Regular cardiac myocyte (primary cell): Measurements from ENCODE around the gene LRRD1. TPM values are rescaled to one million over a fixed set of nuclear protein-coding genes. Genes with fewer than 3 reads are reported as not detected.

ENCODE experiments used
- total RNA-seq: library from RNA; depleted of rRNA; stranded (reverse); fragments of >200 nt; gene quantifications from 2 replicates; pipeline ENCODE4 v1.2.3, GENCODE V29; 2014

LRRD1 gene
- total RNA-seq: under 0.01 TPM in 2 replicates

GRCh38 chr7:92178928-92179924 is at the start of gene LRRD1:
LRRD1 (minus strand) TSS chr7:92179142; CDS start chr7:92165202, 13,940 bp downstream.

GRCh38 chr7:92134271-92135051 is 44.5 kb downstream of the LRRD1 start, which contains the start of gene CYP51A1:
CYP51A1 (minus strand) TSS chr7:92134477; CDS start chr7:92134364, 113 bp downstream.

Other genes starting within 250 kb of the LRRD1 start
- 41.4 and 66.0 TPM in 2 replicates for gene AKAP9, start 238.3 kb downstream of the LRRD1 start, total RNA-seq
- gene CYP51A1, start 44.7 kb downstream of the LRRD1 start, total RNA-seq: 150 and 227 TPM in 2 replicates
- gene KRIT1, start 66.8 kb upstream of the LRRD1 start, total RNA-seq: 30.3 and 47.1 TPM in 2 replicates
- 52.1 and 93.3 TPM in 2 replicates for gene ANKIB1, start 66.8 kb upstream of the LRRD1 start, total RNA-seq